Upper lobe of right lung (tissue), 1 donor: ENCODE results near the gene TGM1. TPM values are rescaled to one million over a fixed set of nuclear protein-coding genes. Genes with fewer than 3 reads are reported as not detected.

ENCODE experiments used
- ATAC-seq: fragments of 200-7000 bp; cut with Tn5 transposase; one replicate; pipeline ENCODE4 v1.9.1; 2020; ENCODE audit warnings: mild to moderate bottlenecking, moderate library complexity
- DNase-seq: peaks from one replicate; pipeline ENCODE4 v3.0.0-alpha.2; 2020
- H3K27ac ChIP-seq: fragments of 200-600 bp; one replicate; pipeline ENCODE4 v1.8.0; 2022
- H3K27me3 ChIP-seq: fragments of 200-600 bp; one replicate; pipeline ENCODE4 v1.8.0; 2022; ENCODE audit warnings: mild to moderate bottlenecking
- H3K36me3 ChIP-seq: fragments of 200-600 bp; one replicate; pipeline ENCODE4 v1.8.0; 2022
- H3K4me1 ChIP-seq: fragments of 200-600 bp; one replicate; pipeline ENCODE4 v1.8.0; 2022
- H3K4me3 ChIP-seq: fragments of 200-600 bp; one replicate; pipeline ENCODE4 v1.8.0; 2022; ENCODE audit warnings: mild to moderate bottlenecking
- H3K9me3 ChIP-seq: fragments of 200-600 bp; one replicate; pipeline ENCODE4 v1.8.0; 2022
- CTCF ChIP-seq: fragments of 200-600 bp; IDR thresholded peaks from one replicate; pipeline ENCODE4 v1.8.0; 2022; ENCODE audit warnings: antibody characterized with exemption
- intact Hi-C: fragments of 100-400 bp; cut with DNase I; formaldehyde crosslinking; loops from one replicate; pipeline ENCODE4 v1.11.0; 2022
- total RNA-seq: library from RNA; stranded (reverse); fragmentation: NEBNext Ultra II Directional; extraction: Animal tissue kit (Norgen Biotek cat#: 25700); gene quantifications from one replicate; pipeline ENCODE4 v1.2.1, GENCODE V29; 2021
- donor health status: DM: no; HTN: yes; CAD: no; lungs with severe emphysema.

TGM1 gene
- total RNA-seq, 1 donor from 2014 or later: 12.3 TPM

- H3K27me3 ChIP-seq: no peaks in the 10 kb centered on the region
- intact Hi-C loops: no loop called here
- H3K4me3 ChIP-seq: no peak overlapping the region
- peak overlapping the region; percentile 42 for H3K27ac ChIP-seq
- peaks cover 43% of the 10 kb centered on the region for H3K4me1 ChIP-seq
- no peak for TF ChIP-seq CTCF
- no peak for ATAC-seq
- no peaks in the 10 kb centered on the region for H3K36me3 ChIP-seq
- no peak for DNase-seq
- no peaks in the 10 kb centered on the region for H3K9me3 ChIP-seq
These were observed 14.1 kb upstream of the TGM1 start for GRCh38 chr14:24277071-24277470.

GRCh38 chr14:24274101-24274543 is 11.1 kb upstream of the TGM1 start:
- peaks cover 7% of the 10 kb centered on the region for H3K36me3 ChIP-seq
- DNase-seq: no peak
- peak; percentile 63 for ATAC-seq
- no peaks in the 10 kb centered on the region for H3K27me3 ChIP-seq
- no peaks in the 10 kb centered on the region for H3K9me3 ChIP-seq
- intact Hi-C loops: no loop called here
- peak overlapping the region; percentile 100 for H3K27ac ChIP-seq
- peaks cover 44% of the 10 kb centered on the region for H3K4me1 ChIP-seq
- no peak overlapping the region for H3K4me3 ChIP-seq
- TF ChIP-seq CTCF: no peak

- Histone ChIP-seq H3K27ac (peak overlapping the region; percentile 100), H3K9me3 (no peaks in the 10 kb centered on the region), H3K36me3 (peaks cover 13% of the 10 kb centered on the region), H3K27me3 (no peaks in the 10 kb centered on the region), H3K4me3 (no peak overlapping the region), H3K4me1 (peaks cover 42% of the 10 kb centered on the region)
- TF ChIP-seq CTCF: no peak
- intact Hi-C loops: no loop called here
- no peak for DNase-seq
- ATAC-seq: peak; percentile 5
These were observed 10.5 kb upstream of the TGM1 start for GRCh38 chr14:24273422-24273998.

GRCh38 chr14:24272467-24272866 is 9.5 kb upstream of the TGM1 start:
- Histone ChIP-seq H3K4me1 (peaks cover 40% of the 10 kb centered on the region), H3K9me3 (no peaks in the 10 kb centered on the region), H3K27me3 (no peaks in the 10 kb centered on the region), H3K4me3 (no peak overlapping the region), H3K36me3 (peaks cover 16% of the 10 kb centered on the region), H3K27ac (peak overlapping the region; percentile 100)
- no peak for ATAC-seq
- intact Hi-C loops: no loop called here
- DNase-seq: no peak
- TF ChIP-seq CTCF: no peak

- DNase-seq (no peak), ATAC-seq (no peak)
- Histone ChIP-seq H3K4me3 (peak overlapping the region; percentile 95), H3K4me1 (peaks cover 37% of the 10 kb centered on the region), H3K36me3 (peaks cover 21% of the 10 kb centered on the region), H3K27ac (peak overlapping the region; percentile 100), H3K9me3 (no peaks in the 10 kb centered on the region), H3K27me3 (no peaks in the 10 kb centered on the region)
- no peak for TF ChIP-seq CTCF
- intact Hi-C loops: no loop called here
These were observed 8.9 kb upstream of the TGM1 start for GRCh38 chr14:24271834-24272263.
